M059J (cell line): ENCODE measurements around the gene LITAFD. TPM values are rescaled to one million over a fixed set of nuclear protein-coding genes. Genes with fewer than 3 reads are reported as not detected.
"Not testable (repeated sequence)": the region's sequence is repeated elsewhere in the genome, so short reads cannot be mapped to it uniquely, and the experiment has no call there.

Experiments
- DNase-seq: peaks from one replicate; pipeline ENCODE4 v3.0.0-alpha.2; 2012; ENCODE audit warnings: low read depth
- total RNA-seq: library from RNA; depleted of rRNA; stranded (reverse); fragments of >200 nt; shearing (Covaris generic); gene quantifications from 2 replicates; pipeline ENCODE4 v1.2.3, GENCODE V29; 2014

The LITAFD gene
- total RNA-seq, 1 experiment from 2014 or later, result not detected

DNA sequence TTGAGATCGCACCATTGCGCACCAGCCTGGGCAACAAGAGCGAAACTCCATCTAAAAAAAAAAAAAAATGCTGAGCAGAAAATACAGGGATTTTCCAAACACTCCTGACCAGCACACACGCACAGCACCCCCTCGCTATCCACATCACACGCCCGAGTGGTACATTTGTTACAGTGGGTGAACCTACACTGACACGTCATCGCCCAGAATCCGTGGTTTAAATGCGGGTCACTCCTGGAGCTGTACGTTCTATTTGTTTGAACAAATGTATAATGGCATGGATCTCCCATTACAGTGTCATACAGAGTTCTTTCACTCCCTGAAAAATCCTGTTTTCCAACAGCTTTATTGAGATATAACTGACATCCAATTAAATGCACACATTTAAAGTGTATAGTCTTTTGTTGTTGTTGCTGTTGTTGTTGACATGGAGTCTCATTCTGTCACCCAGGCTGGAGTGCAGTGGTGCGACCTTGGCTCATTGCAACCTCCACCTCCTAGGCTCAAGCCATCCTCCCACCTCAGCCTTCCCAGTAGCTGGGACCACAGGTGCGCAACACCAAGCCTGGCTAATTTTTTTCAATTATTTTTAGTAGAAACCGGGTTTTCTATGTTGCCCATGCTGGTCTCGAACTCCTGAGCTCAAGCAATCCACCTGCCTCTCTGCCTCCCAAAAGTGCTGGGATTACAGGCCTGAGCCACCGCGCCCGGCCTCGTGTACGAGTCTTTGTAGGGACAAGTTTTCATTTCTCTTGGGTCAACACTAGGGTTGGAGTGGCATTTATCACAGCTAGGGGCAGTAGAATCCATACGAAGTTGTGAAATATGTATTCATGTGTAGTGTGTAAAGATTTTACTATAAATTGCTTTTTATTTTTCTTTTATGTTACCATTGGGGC, 8.9 kb upstream of the LITAFD start:
- DNase-seq, result no peak

DNA sequence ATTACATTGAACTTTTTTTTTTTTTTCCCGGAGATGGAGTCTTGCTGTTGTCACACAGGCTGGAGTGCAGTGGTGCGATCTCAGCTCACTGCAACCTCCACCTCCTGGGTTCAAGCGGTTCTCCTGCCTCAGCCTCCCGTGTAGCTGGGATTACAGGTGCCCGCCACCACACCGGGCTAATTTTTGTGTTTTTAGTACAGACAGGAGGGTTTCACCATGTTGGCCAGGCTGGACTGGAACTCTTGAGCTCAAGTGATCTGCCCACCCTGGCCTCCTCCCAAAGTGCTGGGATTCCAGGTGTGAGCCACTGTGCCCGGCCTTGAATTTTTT, 8.3 kb upstream of the LITAFD start:
- DNase-seq, result not testable (repeated sequence)

DNA sequence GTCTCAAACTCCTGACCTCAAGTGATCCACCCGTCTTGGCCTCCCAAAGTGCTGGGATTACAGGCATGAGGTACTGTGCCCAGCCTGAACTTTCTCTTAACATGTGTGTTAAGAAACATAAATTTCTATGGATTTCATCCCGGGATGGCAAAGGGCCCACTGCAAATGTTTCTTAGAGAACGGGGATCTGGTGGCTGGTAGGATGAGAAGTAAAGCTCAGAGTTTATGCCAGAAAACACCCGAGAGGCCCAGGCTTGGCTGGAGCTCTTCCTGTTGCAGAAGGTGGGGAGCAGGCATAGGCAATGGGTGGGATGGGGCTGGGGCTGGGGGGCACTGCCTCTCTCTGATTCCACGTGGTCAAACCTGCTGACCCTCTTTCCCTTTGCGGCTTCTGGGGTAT, 7.8 kb upstream of the LITAFD start:
- no peak for DNase-seq

DNA sequence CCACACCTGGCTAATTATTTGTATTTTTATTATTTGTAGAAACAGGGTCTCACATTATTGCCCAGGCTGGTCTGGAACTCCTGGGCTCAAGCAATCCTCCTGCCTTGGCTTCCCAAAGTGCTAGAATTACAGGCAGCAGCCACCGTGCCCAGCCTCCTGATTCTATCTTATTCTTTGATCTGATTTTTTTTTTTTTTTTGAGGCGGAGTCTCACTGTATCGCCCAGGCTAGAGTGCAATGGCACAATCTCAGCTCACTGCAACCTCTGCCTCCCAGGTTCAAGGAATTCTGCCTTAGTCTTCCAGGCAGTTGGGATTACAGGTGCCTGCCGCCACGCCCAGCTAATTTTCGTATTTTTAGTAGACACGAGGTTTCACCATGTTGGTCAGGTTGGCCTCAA, 6.8 kb upstream of the LITAFD start:
- DNase-seq, result not testable (repeated sequence)

DNA sequence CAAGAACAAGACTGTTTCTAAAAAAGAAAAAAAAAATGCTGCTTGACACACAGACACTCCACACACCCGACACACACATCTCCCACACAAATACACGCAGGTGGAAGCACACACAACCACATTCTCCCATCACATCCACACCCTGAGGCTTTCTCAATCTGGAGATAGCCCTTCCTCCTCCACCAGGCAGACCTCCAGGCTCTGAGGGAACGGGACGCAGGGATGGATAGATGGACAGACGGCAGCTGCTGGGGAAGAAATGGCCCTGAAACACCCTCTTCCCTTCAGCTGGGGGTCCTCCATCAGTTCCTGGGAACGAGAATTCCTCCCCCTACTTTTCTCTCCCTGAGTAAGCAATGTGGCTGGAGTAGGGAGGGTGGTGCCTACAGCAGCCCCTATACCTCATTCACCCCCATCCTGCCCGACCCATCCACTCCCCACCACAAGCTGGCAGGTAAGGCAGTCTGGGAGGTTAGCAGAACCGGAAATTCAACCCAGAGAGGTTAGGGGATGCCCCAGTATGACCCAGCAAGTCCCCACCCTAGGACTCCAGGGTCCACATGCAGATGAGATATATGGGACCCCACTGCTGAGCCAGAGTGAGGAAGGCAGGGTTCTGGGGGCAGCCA, 4.1 kb upstream of the LITAFD start:
- DNase-seq, result no peak

DNA sequence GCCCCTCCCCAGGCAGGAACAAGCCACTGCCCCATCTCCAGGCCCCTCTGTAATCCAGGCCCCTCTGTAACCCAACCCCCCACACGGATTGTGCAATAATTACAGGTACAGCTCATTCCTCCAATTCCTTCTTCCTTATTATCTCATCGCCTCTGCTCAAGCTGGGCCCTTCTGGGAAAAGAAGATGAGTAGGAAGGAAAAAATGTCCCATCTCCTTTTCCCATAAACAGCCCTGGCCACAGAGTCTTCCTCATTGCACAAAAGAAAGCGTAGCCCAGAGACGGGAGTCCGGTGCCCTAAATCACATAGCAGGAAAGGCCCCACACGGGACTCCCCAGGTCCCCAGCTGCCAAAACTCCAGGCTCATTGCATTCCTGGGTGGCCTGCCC, 3.6 kb upstream of the LITAFD start:
- peak; percentile 91 for DNase-seq

DNA sequence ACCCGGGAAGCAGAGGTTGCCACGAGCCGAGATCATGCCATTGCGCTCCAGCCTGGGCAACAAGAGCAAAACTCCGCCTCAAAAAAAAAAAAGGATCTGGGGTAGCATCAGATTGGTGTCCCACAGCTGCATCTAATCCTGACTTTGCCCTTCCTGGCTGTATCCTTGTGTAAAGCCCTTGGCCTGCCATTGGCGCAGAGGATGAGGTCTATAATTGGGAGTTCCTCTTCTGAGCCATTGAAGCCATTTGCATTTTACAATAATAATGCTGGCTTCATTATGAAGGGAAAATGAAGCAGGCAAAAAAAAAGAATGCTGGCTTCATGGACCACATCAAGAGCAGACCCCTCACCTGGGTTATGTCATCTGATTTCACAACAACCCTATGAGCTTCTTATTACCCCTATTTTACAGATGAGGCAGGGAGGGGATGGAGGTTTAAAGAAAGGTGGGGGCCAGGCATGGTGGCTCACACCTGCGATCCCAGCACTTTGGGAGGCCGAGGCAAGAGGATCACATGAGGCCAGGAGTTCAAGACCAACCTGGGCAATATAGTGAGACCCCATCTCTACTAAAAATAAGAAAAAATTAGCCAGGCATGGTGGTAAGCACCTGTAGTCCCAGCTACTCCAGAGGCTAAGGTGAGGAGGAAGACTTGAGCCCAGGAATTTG, 1.2 kb upstream of the LITAFD start:
- DNase-seq, result no peak

DNA sequence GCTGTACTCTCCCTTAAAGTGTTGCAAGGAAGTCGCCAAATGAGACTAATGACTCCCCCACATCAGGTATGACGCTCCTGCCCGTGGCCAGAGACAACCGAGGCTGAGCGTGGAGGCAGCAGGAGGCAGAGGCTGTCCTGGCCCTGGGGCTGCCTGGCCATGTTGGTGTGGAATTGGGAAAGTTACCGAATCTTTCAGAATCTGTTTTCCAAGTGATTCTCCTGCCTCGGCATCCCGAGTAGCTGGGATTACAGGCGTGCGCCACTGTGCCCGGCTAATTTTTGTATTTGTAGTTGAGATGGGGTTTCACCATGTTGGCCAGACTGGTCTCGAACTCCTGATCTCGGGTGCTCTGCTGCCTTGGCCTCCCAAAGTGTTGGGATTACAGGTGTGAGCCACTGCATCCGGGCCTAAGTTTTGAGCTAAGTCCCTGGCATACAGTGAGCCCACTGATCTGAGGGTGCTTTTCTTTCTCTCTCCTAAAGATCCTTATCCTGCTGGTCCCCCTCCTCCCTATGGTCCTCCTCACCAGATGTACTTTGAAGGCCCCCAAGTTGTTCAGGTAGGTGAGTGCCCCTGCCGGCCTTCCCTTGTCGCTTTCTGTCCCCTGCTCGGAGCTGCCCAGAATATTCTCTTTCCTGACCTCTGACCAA, 700 bp downstream of the LITAFD start:
- DNase-seq, result no peak

DNA sequence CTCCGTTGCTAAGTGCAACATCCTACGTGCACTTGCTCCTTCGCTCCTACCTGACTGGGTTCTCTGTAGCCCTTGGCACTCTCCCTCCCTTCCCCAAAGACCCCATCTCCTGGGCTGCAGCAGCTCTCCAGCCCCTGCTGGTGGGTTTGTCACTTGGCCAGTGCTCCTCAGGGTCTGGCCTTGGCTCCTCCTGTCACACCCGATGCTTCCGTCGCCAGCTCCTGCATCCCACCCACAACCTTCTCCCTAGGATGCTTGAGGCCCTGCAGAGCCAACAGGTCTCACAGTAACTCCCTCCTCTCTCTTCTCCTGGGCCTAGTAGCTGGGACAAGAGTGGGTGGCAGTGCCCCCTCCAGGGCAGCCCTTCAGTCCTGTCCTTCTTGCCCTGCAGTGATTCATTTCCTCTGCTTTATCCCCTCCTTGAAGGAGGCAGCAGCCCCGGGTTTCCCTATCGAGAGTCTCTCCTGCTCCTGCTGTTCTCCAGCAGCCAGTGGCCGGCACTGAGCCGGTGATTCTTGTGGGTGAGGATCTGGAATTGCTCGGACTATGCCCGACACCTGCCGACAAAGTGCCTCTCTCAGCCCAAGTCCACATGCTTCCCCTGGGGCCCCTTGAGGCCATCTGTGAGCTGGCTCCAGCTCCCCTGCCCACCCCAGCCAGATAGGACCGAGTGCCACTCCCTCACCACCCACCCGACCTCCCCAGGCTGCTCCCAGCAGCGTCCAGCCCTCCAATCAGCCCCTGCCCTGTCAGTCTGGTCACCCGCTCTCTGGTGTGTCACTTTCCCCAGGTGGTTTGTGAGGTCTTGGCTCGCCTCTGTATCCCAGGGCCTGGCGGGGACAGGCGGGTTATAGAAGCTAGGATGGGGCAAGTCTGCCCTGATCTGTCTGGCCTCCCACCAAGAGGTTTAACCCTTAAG, 3.8 kb downstream of the LITAFD start:
- peak; percentile 84 for DNase-seq

DNA sequence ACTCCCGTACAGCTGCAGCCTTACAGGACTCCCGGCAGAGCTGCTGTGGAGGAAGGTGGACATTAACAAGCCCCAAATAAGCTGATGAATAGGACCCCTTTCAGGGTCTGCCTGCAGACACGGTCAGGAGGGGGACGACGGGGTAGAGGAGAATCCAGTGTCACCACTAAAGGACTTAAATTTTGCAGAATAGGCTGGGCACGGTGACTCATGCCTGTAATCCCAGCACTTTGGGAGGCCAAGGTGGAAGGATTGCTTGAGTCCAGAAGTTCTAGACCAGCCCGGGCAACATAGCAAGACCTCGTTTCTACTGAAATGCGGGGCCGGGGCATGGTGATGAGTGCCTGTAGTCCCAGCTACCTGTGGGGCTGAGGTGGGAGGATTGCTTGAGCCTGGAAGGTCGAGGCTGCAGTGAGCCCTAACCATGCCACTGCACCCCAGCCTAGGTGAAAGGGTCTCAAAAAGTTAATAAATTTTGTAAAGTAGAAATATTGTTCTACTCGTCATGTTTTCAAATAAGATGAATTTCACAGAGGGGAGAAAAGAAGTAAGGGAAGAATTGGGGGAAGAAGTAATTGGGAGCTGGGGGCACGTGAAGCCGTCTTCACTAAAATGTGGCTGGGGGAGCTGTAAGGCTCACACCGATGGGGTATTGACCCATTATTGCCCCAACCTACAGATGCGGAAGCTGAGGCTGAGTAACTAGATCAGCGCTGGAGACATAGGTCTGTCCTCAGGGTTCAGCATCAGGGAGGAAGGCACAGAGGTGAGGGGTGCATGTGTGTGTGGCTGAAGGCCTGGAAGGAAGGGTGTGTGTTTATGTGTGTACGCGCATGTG, 4.7 kb downstream of the LITAFD start:
- DNase-seq, result no peak

DNA sequence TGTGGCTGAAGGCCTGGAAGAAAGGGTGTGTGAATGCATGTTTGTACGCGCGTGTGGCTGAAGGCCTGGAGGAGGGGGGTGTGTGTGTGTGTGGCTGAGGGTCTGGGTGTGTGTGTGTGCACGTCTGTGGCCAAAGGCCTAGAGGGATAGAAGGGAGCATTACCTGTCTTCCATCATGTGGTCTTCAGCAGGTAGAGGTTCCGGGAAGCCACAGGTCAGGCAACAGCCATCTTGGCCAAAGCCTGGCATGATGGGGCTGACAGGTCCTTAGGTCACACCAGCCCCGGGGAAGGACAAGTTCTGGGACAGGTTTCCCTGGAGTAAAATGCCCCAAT, 5.2 kb downstream of the LITAFD start:
- no peak for DNase-seq

DNA sequence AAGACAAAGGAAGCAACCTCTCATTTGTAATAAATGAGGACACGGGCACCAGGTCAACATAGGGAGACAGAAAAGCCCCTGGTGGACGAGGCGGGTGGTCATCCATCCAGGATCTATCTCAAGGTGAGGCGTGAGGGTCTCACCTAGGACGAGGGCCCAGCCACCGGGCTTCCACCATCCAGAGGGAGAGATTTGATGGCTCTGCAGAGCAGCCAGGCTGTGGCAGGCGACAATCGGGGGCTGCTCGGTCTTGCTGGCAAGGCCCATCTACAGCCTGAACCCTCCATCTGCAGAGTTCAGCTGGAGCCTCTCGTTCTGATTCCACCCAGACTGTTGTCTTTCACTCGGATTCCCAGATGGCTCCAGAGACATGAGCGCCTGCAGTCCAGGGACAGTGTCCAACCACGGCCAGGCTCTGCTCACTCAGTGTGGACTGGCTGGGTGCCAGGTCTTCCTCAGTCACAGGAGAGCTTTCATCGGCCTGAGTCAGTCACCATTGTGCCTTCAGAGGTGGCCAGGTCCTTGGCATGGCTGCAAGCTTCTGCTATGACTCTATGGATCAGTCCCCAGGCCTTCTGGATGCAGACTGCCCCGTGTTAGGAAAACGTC, 5.9 kb downstream of the LITAFD start:
- peak; percentile 94 for DNase-seq

DNA sequence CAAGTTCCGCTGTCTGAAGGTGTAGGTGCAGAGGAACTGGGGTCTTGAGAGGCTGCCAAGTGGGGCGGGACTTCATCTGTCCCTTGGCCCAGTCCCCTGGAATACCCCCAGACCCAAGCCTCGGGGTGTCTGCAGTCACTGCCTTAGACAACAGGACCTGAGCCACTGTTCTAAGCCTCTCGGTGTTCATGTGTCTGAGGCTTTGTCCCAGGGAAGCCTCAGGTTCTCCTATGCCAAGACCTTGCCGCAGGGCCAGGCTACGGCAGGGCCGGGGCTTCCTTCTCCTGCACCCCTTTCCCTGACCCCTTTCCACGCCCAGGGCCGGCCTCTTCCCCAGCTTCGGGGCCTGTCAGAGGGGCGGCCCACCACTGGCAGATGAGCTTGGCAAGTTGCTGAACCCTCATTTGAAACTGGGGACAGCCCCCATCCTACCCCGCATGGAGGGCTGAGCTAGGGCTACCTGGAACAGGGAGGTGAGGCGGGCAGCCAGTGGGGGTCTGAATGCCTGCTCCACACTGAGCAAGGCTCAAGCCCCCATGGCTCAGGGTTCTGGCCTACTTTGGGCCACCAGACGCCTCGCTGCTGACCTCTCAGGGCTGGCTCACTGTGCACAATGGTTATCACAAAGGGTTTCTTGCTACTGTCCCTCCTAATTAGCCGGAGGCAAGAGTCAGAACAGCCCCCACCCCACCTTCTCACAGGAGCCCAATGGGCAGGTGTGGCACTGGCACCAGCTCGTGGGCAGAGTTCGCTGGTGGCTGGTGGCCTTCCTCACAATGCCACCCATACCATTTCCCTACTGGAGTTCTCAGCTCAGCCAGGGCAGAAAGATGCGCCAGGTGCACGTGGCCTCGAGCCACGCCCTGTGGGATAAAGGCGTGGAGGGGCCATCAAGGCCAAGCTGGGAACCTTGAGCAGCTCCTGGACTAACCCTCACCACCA, 7.1 kb downstream of the LITAFD start:
- DNase-seq, result no peak

DNA sequence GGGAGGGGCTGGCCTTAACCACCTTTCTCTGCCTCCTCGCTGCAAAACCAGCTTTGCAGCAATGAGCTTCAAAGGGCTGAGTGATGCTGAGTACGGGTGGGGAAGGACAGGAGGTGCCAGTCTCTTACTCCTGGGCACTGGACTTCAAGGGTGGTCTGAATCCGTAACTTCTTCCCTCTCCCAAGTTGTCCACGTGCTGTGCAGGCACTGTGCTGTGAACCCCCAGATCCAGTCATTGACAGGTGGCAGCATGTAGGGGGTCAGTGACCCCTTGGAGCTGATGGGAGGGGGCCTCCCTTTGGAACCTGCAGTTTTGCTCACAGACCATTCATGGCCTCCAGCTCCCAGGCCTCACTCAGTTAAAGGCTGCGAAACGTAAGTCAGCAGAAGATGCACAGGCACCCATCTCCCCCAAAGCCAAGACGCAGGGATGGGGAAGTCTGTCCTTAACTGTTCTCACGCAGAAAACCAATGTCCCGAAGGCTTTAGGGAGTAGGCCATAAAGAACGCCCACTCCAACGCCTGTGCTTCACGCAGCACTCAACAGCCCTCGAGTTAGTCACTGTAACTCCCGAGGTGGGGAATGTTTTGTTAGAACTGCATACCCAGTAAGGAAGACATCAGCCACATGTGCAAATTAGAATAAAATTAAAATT, 7.9 kb downstream of the LITAFD start:
- no peak for DNase-seq

DNA sequence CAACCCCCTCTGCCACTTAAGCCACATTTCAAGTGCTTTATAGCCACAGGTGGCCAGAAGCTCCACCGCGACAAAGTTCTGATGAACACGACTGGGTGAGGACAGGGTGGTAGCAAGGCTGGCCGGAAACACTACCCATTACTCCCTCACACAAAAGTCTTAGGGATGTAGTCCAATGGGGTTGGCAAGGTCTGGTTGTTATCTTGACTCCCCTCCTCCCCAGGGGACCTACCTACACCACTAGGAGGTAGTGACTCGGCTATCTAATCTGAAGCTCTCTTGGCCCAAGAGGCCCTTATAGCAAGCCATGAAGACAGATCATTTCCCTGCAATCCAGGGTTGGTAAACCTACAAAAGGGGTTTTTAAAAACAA, 8.4 kb downstream of the LITAFD start:
- DNase-seq, result no peak

DNA sequence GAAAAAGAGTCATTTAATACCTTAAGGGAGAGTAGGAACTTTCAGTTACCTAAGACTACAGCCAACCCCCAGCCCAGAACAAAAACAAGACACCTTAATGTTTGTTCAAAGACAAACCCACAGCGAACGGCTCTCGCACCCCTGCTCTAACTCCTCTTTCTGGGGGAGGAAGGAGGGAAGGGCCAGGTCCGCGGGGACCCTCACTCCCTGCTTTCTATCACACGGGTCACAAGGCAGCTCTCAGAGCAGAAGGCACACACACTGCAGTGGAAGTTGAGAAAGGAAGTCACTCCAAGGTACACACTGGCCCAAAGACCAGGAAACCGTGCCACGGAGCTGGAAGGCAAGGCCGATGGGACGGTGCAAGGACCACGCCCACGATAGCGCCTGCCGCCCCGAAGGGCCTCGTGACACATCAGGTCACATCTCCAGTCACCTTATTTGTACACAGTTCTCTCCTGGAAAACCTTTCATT, 10.0 kb downstream of the LITAFD start:
- DNase-seq, result no peak

DNA sequence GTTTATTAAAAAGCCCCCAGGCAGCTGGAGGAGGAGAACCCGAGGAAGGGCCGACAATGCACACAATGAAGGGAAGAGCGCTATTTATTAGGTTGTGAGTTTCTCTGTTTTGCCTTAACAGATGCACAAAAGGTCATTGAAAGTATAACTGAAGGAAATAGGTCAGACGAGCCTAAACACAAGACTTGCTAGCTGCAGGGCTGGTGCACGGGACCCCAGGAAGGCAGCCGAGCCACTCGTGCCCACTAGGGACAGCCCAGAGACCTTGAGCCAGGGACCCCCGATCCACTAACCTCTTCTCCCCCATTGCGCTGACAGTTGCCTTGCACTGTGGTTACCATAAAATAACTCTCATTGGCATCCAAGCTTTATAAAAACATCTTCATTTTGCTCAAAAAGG, 11.3 kb downstream of the LITAFD start:
- no peak for DNase-seq

DNA sequence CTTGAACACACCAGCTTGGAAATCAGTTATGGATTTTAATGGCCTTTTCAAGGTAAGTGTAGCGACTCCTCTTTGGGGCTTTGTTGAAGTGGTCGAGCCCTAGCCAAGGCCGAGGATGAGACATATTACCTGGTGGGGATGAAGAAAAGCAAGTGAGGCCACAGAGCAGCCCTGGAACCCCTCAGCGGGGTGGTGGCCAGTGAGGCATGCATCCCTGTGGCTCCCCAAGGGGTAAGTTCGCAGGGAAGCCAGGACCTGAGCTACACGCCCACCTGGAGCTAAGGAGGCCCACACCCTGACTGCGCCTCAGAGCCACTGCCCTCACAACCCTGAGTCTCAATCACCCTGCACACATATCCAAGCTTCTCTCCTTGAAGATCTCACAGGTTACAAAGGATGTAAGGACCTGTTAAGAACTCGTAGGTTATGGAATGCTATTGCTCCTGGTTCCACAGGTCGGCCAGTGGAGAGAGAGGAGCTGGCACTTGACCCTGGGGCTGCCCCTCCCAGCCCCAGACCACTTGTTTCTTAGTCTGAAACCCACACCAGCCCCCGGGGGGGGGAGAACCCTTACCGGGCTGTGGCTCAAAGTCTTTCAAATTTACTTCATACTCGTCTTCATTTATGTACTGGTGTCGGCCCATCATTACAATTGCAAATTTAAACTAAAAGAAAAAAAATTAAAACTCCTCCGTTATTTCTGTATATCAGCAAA, 12.0 kb downstream of the LITAFD start:
- DNase-seq, result no peak
